ENCODE data around the gene CCDC71.

The CCDC71 gene

DNA sequence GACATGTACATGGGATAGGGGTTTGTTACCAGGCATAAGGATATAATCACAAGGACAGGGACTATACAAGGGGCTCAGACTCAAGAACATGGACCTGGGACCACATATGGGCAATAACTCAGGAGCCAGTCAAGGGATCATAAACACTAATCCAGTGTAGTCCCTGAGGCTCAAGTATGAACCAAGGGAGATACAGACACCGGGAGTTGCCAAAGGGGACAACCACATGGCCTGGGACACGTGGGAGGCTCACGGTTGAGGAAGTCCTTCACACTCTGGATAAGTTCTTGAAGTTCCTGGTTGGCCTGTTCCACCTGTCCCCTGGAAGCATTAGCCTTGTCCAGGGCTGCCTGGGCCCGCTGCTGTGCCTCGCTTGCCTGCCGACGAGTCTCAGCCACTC, 43.7 kb downstream of the CCDC71 start:
- H3K27ac ChIP-seq: no peak overlapping the region
- H3K4me2 ChIP-seq: no peak overlapping the region
- H3K9ac ChIP-seq: no peak overlapping the region
- H3K36me3 ChIP-seq (ENCODE audit: insufficient read depth): no peaks in the 10 kb centered on the region
- no peak overlapping the region for H2AFZ ChIP-seq (ENCODE audit: low read depth)
- peaks cover 12% of the 10 kb centered on the region; the same call in 1 of the 2 replicates for H3K79me2 ChIP-seq (ENCODE audit: insufficient read depth, low read depth)
- no peak overlapping the region for H3K4me3 ChIP-seq (IDR thresholded peaks at IDR 0.05; ENCODE audit: insufficient read depth, low read depth, low read length)
- no peak for TF ChIP-seq CTCF (conservative IDR thresholded peaks at IDR 0.05; ENCODE audit: low read depth, low read length)
- peaks cover 4% of the 10 kb centered on the region for H3K4me1 ChIP-seq (ENCODE audit: low read depth, poor library complexity, severe bottlenecking)
- H4K20me1 ChIP-seq (ENCODE audit: insufficient read depth): no peaks in the 10 kb centered on the region
- H3K27me3 ChIP-seq (ENCODE audit: insufficient read depth, low read depth): no peaks in the 10 kb centered on the region

DNA sequence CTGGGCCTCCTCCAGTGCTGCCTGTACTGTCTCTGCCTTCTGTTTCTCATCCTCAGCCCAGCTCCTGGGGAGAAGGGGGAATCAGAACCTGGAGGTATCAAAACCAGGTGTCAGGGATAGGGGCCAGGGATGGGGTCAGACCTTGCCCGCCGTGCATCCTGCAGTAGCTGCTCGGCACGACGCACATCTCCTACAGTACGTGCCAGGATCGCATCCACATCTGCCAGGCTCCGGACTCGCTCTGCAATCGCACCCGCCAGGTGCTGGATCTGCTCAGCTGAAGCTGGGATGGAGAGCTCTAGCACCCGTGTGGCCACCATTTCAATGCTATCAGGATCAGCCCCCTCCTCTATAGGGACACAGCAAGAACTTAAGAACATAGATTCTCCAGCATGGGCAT, 44.1 kb downstream of the CCDC71 start:
- H2AFZ ChIP-seq (ENCODE audit: low read depth): no peak overlapping the region
- no peaks in the 10 kb centered on the region for H3K36me3 ChIP-seq (ENCODE audit: insufficient read depth)
- no peaks in the 10 kb centered on the region for H3K27me3 ChIP-seq (ENCODE audit: insufficient read depth, low read depth)
- H3K27ac ChIP-seq: no peak overlapping the region
- no peak overlapping the region for H3K4me2 ChIP-seq
- no peak overlapping the region for H3K4me3 ChIP-seq (IDR thresholded peaks at IDR 0.05; ENCODE audit: insufficient read depth, low read depth, low read length)
- peaks cover 12% of the 10 kb centered on the region; the same call in 1 of the 2 replicates for H3K79me2 ChIP-seq (ENCODE audit: insufficient read depth, low read depth)
- H4K20me1 ChIP-seq (ENCODE audit: insufficient read depth): no peaks in the 10 kb centered on the region
- H3K9ac ChIP-seq: no peak overlapping the region
- H3K4me1 ChIP-seq (ENCODE audit: low read depth, poor library complexity, severe bottlenecking): peaks cover 4% of the 10 kb centered on the region
- no peak for TF ChIP-seq CTCF (conservative IDR thresholded peaks at IDR 0.05; ENCODE audit: low read depth, low read length)

- H3K9ac ChIP-seq: no peak overlapping the region; the same call in 1 of the 2 replicates
- H3K36me3 ChIP-seq (ENCODE audit: insufficient read depth): no peaks in the 10 kb centered on the region
- H2AFZ ChIP-seq (ENCODE audit: low read depth): peak overlapping the region; percentile 41; the same call in 1 of the 2 replicates
- peak overlapping the region; percentile 63 for H3K27ac ChIP-seq
- no peaks in the 10 kb centered on the region for H4K20me1 ChIP-seq (ENCODE audit: insufficient read depth)
- peaks cover 12% of the 10 kb centered on the region; the same call in 1 of the 2 replicates for H3K79me2 ChIP-seq (ENCODE audit: insufficient read depth, low read depth)
- H3K4me3 ChIP-seq (IDR thresholded peaks at IDR 0.05; ENCODE audit: insufficient read depth, low read depth, low read length): no peak overlapping the region
- H3K4me1 ChIP-seq (ENCODE audit: low read depth, poor library complexity, severe bottlenecking): peaks cover 4% of the 10 kb centered on the region
- no peaks in the 10 kb centered on the region for H3K27me3 ChIP-seq (ENCODE audit: insufficient read depth, low read depth)
- no peak for TF ChIP-seq CTCF (conservative IDR thresholded peaks at IDR 0.05; ENCODE audit: low read depth, low read length)
- H3K4me2 ChIP-seq: 0 out of 2 replicates have a peak overlapping the region, but pooled peaks have one; percentile 33
These were observed 44.9 kb downstream of the CCDC71 start for GRCh38 chr3:49121132-49121736.

- peaks cover 12% of the 10 kb centered on the region; the same call in 1 of the 2 replicates for H3K79me2 ChIP-seq (ENCODE audit: insufficient read depth, low read depth)
- peak within 1 kb of the TSS; percentile 63 for H3K27ac ChIP-seq
- H3K4me1 ChIP-seq (ENCODE audit: low read depth, poor library complexity, severe bottlenecking): peaks cover 4% of the 10 kb centered on the region
- peak within 1 kb of the TSS; percentile 64 for H3K4me3 ChIP-seq (IDR thresholded peaks at IDR 0.05; ENCODE audit: insufficient read depth, low read depth, low read length)
- H3K4me2 ChIP-seq: peak within 1 kb of the TSS; percentile 98
- H3K27me3 ChIP-seq (ENCODE audit: insufficient read depth, low read depth): no peaks in the 10 kb centered on the region
- no peaks in the 10 kb centered on the region for H4K20me1 ChIP-seq (ENCODE audit: insufficient read depth)
- H3K9ac ChIP-seq: peak within 1 kb of the TSS; percentile 78
- peak within 1 kb of the TSS; percentile 54 for H2AFZ ChIP-seq (ENCODE audit: low read depth)
- no peak for TF ChIP-seq CTCF (conservative IDR thresholded peaks at IDR 0.05; ENCODE audit: low read depth, low read length)
- H3K36me3 ChIP-seq (ENCODE audit: insufficient read depth): no peaks in the 10 kb centered on the region
These were observed 45.5 kb downstream of the CCDC71 start, which contains the start of gene USP19 for GRCh38 chr3:49120438-49121131. TSS of gene USP19 (minus strand) at chr3:49120823. CDS start at chr3:49119145, 1,678 bp downstream.

Measured in KMS-11 (cell line).